Astrocyte of the spinal cord (primary cell): ENCODE results near the gene S100A1.

Experiments used
- DNase-seq: peaks from one replicate; pipeline ENCODE4 v3.0.0; 2011; ENCODE audit warnings: low read depth, low spot score
- H3K4me3 ChIP-seq: 2 replicates; pipeline ENCODE4 v1.5.1; 2011; ENCODE audit warnings: low read depth, mild to moderate bottlenecking, low read length, moderate library complexity
- CTCF ChIP-seq: IDR thresholded peaks from 2 replicates; pipeline ENCODE4 v1.5.1; 2012; ENCODE audit warnings: low read depth, mild to moderate bottlenecking, low read length, inconsistent platforms
- in situ Hi-C: cut with HindIII; loops from 2 replicates; pipeline ENCODE4 v1.10.0; 2017; ENCODE audit warnings: low sequenced_read_pairs

Gene S100A1

DNA sequence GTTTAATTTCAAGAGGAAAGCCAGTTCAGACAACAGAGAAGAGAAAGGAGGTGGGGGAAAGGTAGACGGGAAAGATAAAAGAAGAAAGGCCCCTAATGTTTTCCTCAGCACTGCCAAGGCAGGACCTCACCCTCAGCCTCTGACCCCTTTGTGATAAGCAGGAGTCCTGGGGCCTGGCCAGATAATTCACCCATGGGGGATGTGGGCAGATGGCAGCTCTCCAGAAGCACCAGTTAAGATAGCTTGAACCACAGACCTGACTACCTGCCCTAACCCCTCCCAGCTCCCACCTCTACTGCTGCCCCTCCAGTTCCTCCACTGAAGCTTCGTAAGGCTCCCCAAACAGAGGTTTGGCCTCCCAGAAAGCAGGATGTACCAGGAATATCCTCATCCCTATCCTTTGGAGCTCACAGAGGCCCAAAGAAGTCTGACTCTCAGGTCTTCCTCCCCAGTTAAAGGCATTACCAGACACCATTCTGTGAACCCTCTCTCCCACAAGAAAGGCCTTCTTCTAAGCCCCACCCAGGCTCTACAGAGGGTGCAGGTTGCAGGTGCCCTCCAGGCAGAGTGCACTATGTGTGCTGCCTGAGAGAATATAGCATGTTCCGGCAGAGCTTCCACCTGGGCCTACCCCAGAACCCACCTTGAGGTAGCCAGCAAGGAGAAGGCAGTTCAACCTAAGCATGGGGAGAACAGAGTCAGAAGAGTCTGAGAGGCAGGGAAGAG lies 21.1 kb downstream of the S100A1 start:
- DNase-seq: no peak
- no peak for TF ChIP-seq CTCF
- H3K4me3 ChIP-seq: no peak overlapping the region
- in situ Hi-C loops: no loop called here

GRCh38 chr1:153649863-153650235 lies 21.6 kb downstream of the S100A1 start:
- in situ Hi-C loops: no loop called here
- H3K4me3 ChIP-seq: no peak overlapping the region
- no peak for TF ChIP-seq CTCF
- no peak for DNase-seq

DNA sequence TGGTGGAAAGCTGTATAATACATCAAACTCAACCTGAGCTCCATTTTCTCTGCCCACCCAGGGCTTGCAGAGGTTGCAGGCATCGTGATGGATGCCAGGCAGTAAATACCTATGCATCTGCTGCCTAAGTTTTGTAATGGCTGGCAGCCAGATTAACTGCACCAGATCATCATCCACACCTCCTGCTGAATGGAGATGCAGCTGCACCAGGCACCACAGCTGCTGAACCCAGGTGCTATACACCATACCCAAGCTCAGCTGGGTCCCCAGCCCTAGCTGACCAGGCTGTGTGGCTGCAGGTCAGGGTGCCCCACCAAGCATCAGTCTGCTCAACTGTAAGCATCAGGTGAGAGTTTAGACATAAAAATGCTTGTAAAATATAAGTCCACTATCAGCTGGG lies 23.5 kb downstream of the S100A1 start:
- in situ Hi-C loops: no loop called here
- no peak for DNase-seq
- H3K4me3 ChIP-seq: no peak overlapping the region
- TF ChIP-seq CTCF: no peak

- TF ChIP-seq CTCF: no peak
- in situ Hi-C loops: no loop called here
- peak; percentile 42 for DNase-seq
- no peak overlapping the region for H3K4me3 ChIP-seq
These were observed 24.7 kb downstream of the S100A1 start for GRCh38 chr1:153652805-153653500.

GRCh38 chr1:153655333-153655732 lies 27.1 kb downstream of the S100A1 start:
- no peak for DNase-seq
- no peak overlapping the region for H3K4me3 ChIP-seq
- in situ Hi-C loops: no loop called here
- no peak for TF ChIP-seq CTCF

- peak; percentile 19 for TF ChIP-seq CTCF
- peak; percentile 88 for DNase-seq
- H3K4me3 ChIP-seq: peak within 1 kb of the TSS; percentile 70
- in situ Hi-C loops: no loop called here
These were observed 30.4 kb downstream of the S100A1 start, which contains the start of gene SNAPIN for GRCh38 chr1:153658400-153659174. SNAPIN (plus strand) TSS chr1:153658703; CDS start chr1:153658744, 41 bp downstream.
